Ovary (tissue), 9 donors: ENCODE measurements around the gene SLC25A42. TPM values are rescaled to one million over a fixed set of nuclear protein-coding genes. Genes with fewer than 3 reads are reported as not detected.

Source experiments
- DNase-seq, 5 donors: peaks; one replicate each; pipeline ENCODE4 v3.0.0-alpha.2; 2019 to 2020
- H3K27ac ChIP-seq, 2 donors: fragments of 200-600 bp; one replicate each; pipeline versions ENCODE4 v1.5.1 to v1.8.0; 2019 to 2022
- H3K27me3 ChIP-seq: fragments of 200-600 bp; one replicate; pipeline ENCODE4 v1.8.0; 2022
- H3K36me3 ChIP-seq: fragments of 200-600 bp; sonication (generic); one replicate; pipeline ENCODE4 v1.5.1; 2019
- H3K4me1 ChIP-seq: one replicate; pipeline ENCODE4 v1.8.1; 2013; ENCODE audit warnings: mild to moderate bottlenecking, moderate library complexity; ENCODE audit not compliant: insufficient read depth
- H3K4me3 ChIP-seq: fragments of 200-600 bp; sonication (generic); one replicate; pipeline ENCODE4 v1.5.1; 2017
- H3K9me3 ChIP-seq, 2 donors: fragments of 200-600 bp in 1 of 2; sonication (generic) in 1 of 2; one replicate each; pipeline versions ENCODE4 v1.5.1 to v1.8.1; 2013 to 2019; ENCODE audit warnings: mild to moderate bottlenecking in 1 of 2, moderate library complexity in 1 of 2
- CTCF ChIP-seq, 3 donors: fragments of 450-650 bp in 2 of 3; fragments of 200-600 bp in 1 of 3; IDR thresholded peaks; one replicate each; pipeline versions ENCODE4 v1.5.1 to v1.8.0; 2016 to 2022; ENCODE audit warnings: antibody characterized with exemption in 3 of 3, mild to moderate bottlenecking in 1 of 3
- EP300 ChIP-seq: sonication (generic); formaldehyde crosslinking; IDR thresholded peaks from one replicate; pipeline ENCODE4 v1.6.1; 2017; ENCODE audit warnings: antibody characterized with exemption
- POLR2A ChIP-seq: fragments of 450-650 bp; IDR thresholded peaks from one replicate; pipeline ENCODE4 v1.6.1; 2017; ENCODE audit warnings: antibody characterized with exemption, mild to moderate bottlenecking, moderate library complexity
- WGBS, 3 donors: extraction: QIAGEN DNeasy Blood & Tissue Kit in 1 of 3; methylation state at CpG; one replicate each; pipeline versions ENCODE4 v1.1.5 to v1.1.7; 2013 to 2017; 5-methylcytosine and 5-hydroxymethylcytosine counted together
- intact Hi-C, 4 donors: fragments of 100-400 bp; cut with DNase I; formaldehyde crosslinking; loops; one replicate each; pipeline versions ENCODE4 v1.11.0 to v1.15.1; 2022 to 2023
- polyA plus RNA-seq, 2 donors: library from polyadenylated mRNA; stranded (reverse); fragments of 200-250 nt in 1 of 2; fragments of 350-450 nt in 1 of 2; fragmentation: Illumina TruSeq in 1 of 2; extraction: RNeasy Lipid Tissue Mini Kit (QIAGEN cat#74804) in 1 of 2; gene quantifications; one replicate each; pipeline ENCODE4 v1.2.3, GENCODE V29; 2013 to 2014
- total RNA-seq, 7 donors: library from RNA; depleted of rRNA in 2 of 7; stranded (reverse); fragments of >200 nt in 2 of 7; fragmentation: NEBNext Ultra II Directional in 3 of 7; extraction: Animal tissue kit (Norgen Biotek cat#: 25700) in 3 of 7; gene quantifications; one replicate each; pipeline versions ENCODE4 v1.1.0 to v1.2.4, GENCODE V29; 2016 to 2023
- donor health status: DM: no; HTN: no; CAD: no; lungs with moderate emphysema.
- donor health status: DM: no; HTN: no; CAD: no.
- donor health status: Bipolar disorder and iron deficiency.
- donor health status: DM: yes; HTN: yes; CAD: no.
- donor health status: DM: no; HTN: no; CAD: no.
- donor health status: DM: yes; HTN: yes; CAD: no.

SLC25A42 gene
- total and polyA plus RNA-seq, 9 donors, result 6.5 to 34.3 (median 21.1) TPM

- Histone ChIP-seq H3K9me3 (no peaks in the 10 kb centered on the region), H3K27ac (peak within 1 kb of the TSS in 1 of 2 donors; percentile 34), H3K36me3 (no peaks in the 10 kb centered on the region), H3K4me3 (peak within 1 kb of the TSS; percentile 73), H3K27me3 (no peaks in the 10 kb centered on the region), H3K4me1 (peaks cover 10% of the 10 kb centered on the region)
- intact Hi-C loops, result loop anchor here in 2 of 4 donors (2.0 to 5.0 kb wide), 2 partner anchors 76 to 84 kb away; partner anchors contain the start of gene SLC25A42 (in 1 of the 2)
- peak; percentile 97 to 99 (median 98) for DNase-seq
- TF ChIP-seq EP300 (no peak), POLR2A (peak; percentile 48)
- 2% methylated on average over 42 of the region's 42 CpGs for WGBS, 3 donors
Measured at GRCh38 chr19:19138109-19138981, 74.6 kb downstream of the SLC25A42 start, which contains the start of gene TMEM161A. TMEM161A (minus strand) TSS chr19:19138478; CDS start chr19:19138428, 50 bp downstream.

- Histone ChIP-seq H3K36me3 (no peaks in the 10 kb centered on the region), H3K9me3 (no peaks in the 10 kb centered on the region), H3K4me3 (no peak overlapping the region), H3K27ac (no peak overlapping the region), H3K27me3 (no peaks in the 10 kb centered on the region), H3K4me1 (peaks cover 10% of the 10 kb centered on the region)
- TF ChIP-seq POLR2A (no peak), EP300 (no peak), CTCF (IDR thresholded peaks at IDR 0.05) (no peak)
- intact Hi-C loops, result loop anchor here (2.0 to 10.0 kb wide), 6 partner anchors 78 to 355 kb away; partner anchors contain the start of gene SLC25A42 (in 1 of the 4)
- no peak for DNase-seq
- 47 to 54% (median 51%) methylated on average over 5 of the region's 5 CpGs for WGBS, 3 donors
Measured at GRCh38 chr19:19139876-19140229, 76.1 kb downstream of the SLC25A42 start.

DNA sequence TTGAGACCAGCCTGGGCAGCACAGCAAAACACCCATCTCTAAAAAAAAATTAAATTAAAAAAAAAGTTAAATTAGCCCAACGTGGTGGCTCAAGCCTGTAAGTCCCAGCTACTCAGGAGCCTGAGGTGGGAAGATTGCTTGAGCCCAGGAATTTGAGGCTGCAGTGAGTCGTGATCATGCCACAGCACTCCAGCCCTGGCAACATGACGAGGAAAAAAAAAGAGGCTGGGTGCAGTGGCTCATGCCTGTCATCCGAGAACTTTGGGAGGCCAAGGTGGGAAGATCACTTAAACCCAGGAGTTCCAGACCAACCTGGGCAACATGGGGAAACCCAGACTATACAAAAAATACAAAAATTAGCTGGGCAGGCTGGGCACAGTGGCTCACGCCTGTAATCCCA lies 76.7 kb downstream of the SLC25A42 start:
- Histone ChIP-seq H3K36me3 (no peaks in the 10 kb centered on the region), H3K27me3 (no peaks in the 10 kb centered on the region), H3K4me1 (peaks cover 10% of the 10 kb centered on the region), H3K4me3 (no peak overlapping the region), H3K27ac (no peak overlapping the region), H3K9me3 (no peaks in the 10 kb centered on the region)
- no peak for DNase-seq
- intact Hi-C loops, result loop anchor here in 3 of 4 donors (5.0 to 10.0 kb wide), 4 partner anchors 83 to 354 kb away; no protein-coding TSS in a partner anchor
- TF ChIP-seq CTCF (IDR thresholded peaks at IDR 0.05) (no peak), POLR2A (no peak), EP300 (no peak)
- WGBS, 3 donors, result 56 to 61% (median 60%) methylated on average over 5 of the region's 5 CpGs

DNA sequence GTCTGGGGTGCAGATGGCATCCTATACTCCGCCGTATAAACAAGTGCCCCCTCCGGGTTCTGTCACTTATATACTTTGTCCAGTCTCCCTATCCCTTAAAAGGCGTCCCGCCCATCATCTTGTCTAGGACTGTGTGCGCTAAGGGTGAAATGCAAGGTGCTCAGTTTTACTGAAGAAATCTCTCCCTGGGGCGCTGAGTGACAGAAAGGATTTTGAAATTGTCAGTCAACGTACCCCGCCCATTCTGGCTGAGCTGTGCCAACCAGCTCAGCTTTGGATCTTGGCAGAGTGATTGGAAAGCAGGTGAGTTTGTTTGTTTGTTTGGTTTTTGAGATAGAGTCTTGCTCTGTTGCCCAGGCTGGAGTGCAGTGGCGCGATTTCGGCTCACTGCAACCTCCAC lies 78.6 kb downstream of the SLC25A42 start:
- no peak for TF ChIP-seq CTCF (IDR thresholded peaks at IDR 0.05)
- no peak for TF ChIP-seq EP300
- no peak for TF ChIP-seq POLR2A
- Histone ChIP-seq H3K27me3 (no peaks in the 10 kb centered on the region), H3K4me1 (peaks cover 5% of the 10 kb centered on the region), H3K9me3 (no peaks in the 10 kb centered on the region), H3K27ac (no peak overlapping the region), H3K36me3 (no peaks in the 10 kb centered on the region), H3K4me3 (no peak overlapping the region)
- DNase-seq, result no peak
- WGBS, 3 donors, result 86 to 96% (median 88%) methylated on average over 12 of the region's 12 CpGs
- intact Hi-C loops, result loop anchor here in 3 of 4 donors (5.0 to 10.0 kb wide), 4 partner anchors 85 to 352 kb away; no protein-coding TSS in a partner anchor
